Measurements from ENCODE around the gene PLPPR3.

Gene PLPPR3

GRCh38 chr19:780935-781334 lies 40.8 kb downstream of the PLPPR3 start:
- TF ChIP-seq GATA1 (IDR thresholded peaks at IDR 0.05; ENCODE audit: low read depth, low read length), result no peak
- no peak for TF ChIP-seq POLR2A (IDR thresholded peaks at IDR 0.05; ENCODE audit: low read length)

GRCh38 chr19:778910-779653 lies 42.7 kb downstream of the PLPPR3 start:
- no peak for TF ChIP-seq GATA1 (IDR thresholded peaks at IDR 0.05; ENCODE audit: low read depth, low read length)
- no peak for TF ChIP-seq POLR2A (IDR thresholded peaks at IDR 0.05; ENCODE audit: low read length)
- DNase-seq, result no peak

More at GRCh38 chr19:780935-781334, 40.8 kb downstream of the PLPPR3 start:
- no peak for DNase-seq

- TF ChIP-seq POLR2A (IDR thresholded peaks at IDR 0.05; ENCODE audit: low read length) (no peak), GATA1 (IDR thresholded peaks at IDR 0.05; ENCODE audit: low read depth, low read length) (no peak)
- no peak for DNase-seq
Observed at GRCh38 chr19:776549-776948, 45.2 kb downstream of the PLPPR3 start.

- DNase-seq, result no peak
- TF ChIP-seq POLR2A (IDR thresholded peaks at IDR 0.05; ENCODE audit: low read length) (no peak), GATA1 (IDR thresholded peaks at IDR 0.05; ENCODE audit: low read depth, low read length) (no peak)
Observed at GRCh38 chr19:772730-773436, 48.9 kb downstream of the PLPPR3 start.

GRCh38 chr19:772063-772462 lies 49.7 kb downstream of the PLPPR3 start:
- DNase-seq, result no peak
- TF ChIP-seq POLR2A (IDR thresholded peaks at IDR 0.05; ENCODE audit: low read length) (no peak), GATA1 (IDR thresholded peaks at IDR 0.05; ENCODE audit: low read depth, low read length) (no peak)

GRCh38 chr19:771332-771785 lies 50.4 kb downstream of the PLPPR3 start:
- DNase-seq, result peak; percentile 82 to 83
- TF ChIP-seq POLR2A (IDR thresholded peaks at IDR 0.05; ENCODE audit: low read length) (no peak), GATA1 (IDR thresholded peaks at IDR 0.05; ENCODE audit: low read depth, low read length) (no peak)

GRCh38 chr19:769616-770015 lies 52.1 kb downstream of the PLPPR3 start:
- TF ChIP-seq POLR2A (IDR thresholded peaks at IDR 0.05; ENCODE audit: low read length) (no peak), GATA1 (IDR thresholded peaks at IDR 0.05; ENCODE audit: low read depth, low read length) (no peak)
- no peak for DNase-seq

- TF ChIP-seq POLR2A (IDR thresholded peaks at IDR 0.05; ENCODE audit: low read length), result no peak
- TF ChIP-seq GATA1 (IDR thresholded peaks at IDR 0.05; ENCODE audit: low read depth, low read length), result no peak
- DNase-seq, result no peak
Observed at GRCh38 chr19:768424-768823, 53.3 kb downstream of the PLPPR3 start.

GRCh38 chr19:765179-765738 lies 56.5 kb downstream of the PLPPR3 start:
- no peak for DNase-seq
- no peak for TF ChIP-seq GATA1 (IDR thresholded peaks at IDR 0.05; ENCODE audit: low read depth, low read length)

GRCh38 chr19:764301-764700 lies 57.5 kb downstream of the PLPPR3 start:
- DNase-seq, result no peak
- TF ChIP-seq GATA1 (IDR thresholded peaks at IDR 0.05; ENCODE audit: low read depth, low read length) (no peak), POLR2A (IDR thresholded peaks at IDR 0.05; ENCODE audit: low read length) (no peak)

- no peak for DNase-seq
- no peak for TF ChIP-seq GATA1 (IDR thresholded peaks at IDR 0.05; ENCODE audit: low read depth, low read length)
- no peak for TF ChIP-seq POLR2A (IDR thresholded peaks at IDR 0.05; ENCODE audit: low read length)
Observed at GRCh38 chr19:763869-764268, 57.9 kb downstream of the PLPPR3 start.

- TF ChIP-seq GATA1 (IDR thresholded peaks at IDR 0.05; ENCODE audit: low read depth, low read length) (no peak), POLR2A (IDR thresholded peaks at IDR 0.05; ENCODE audit: low read length) (no peak)
- no peak for DNase-seq
Observed at GRCh38 chr19:763181-763580, 58.6 kb downstream of the PLPPR3 start.

Measured in erythroblast (primary cell).